Heart right ventricle (tissue), 16 donors: Measurements from ENCODE around the gene WARS2. TPM values are rescaled to one million over a fixed set of nuclear protein-coding genes. Genes with fewer than 3 reads are reported as not detected.

Experiments used
- ATAC-seq, 8 donors: fragments of 200-7000 bp; cut with Tn5 transposase; one replicate each; pipeline ENCODE4 v1.9.1; 2020; ENCODE audit warnings: mild to moderate bottlenecking in 8 of 8, moderate library complexity in 8 of 8, moderate number of reproducible peaks in 1 of 8
- DNase-seq, 2 donors: peaks; one replicate each; pipeline ENCODE4 v3.0.0-alpha.2; 2020
- H3K27ac ChIP-seq, 10 donors: fragments of 200-600 bp; sonication (generic) in 2 of 10; one replicate each; pipeline versions ENCODE4 v1.5.0 to v1.8.0; 2020 to 2022; ENCODE audit warnings: mild to moderate bottlenecking in 3 of 10
- H3K27me3 ChIP-seq, 7 donors: fragments of 200-600 bp; one replicate each; pipeline ENCODE4 v1.8.0; 2021 to 2022; ENCODE audit warnings: mild to moderate bottlenecking in 2 of 7
- H3K36me3 ChIP-seq, 9 donors: fragments of 200-600 bp; sonication (generic) in 1 of 9; one replicate each; pipeline versions ENCODE4 v1.5.0 to v1.8.0; 2020 to 2022; ENCODE audit warnings: mild to moderate bottlenecking in 2 of 9
- H3K4me1 ChIP-seq, 9 donors: fragments of 200-600 bp; sonication (generic) in 1 of 9; one replicate each; pipeline versions ENCODE4 v1.5.0 to v1.8.0; 2020 to 2022; ENCODE audit warnings: mild to moderate bottlenecking in 4 of 9
- H3K4me3 ChIP-seq, 10 donors: fragments of 200-600 bp; sonication (generic) in 2 of 10; one replicate each; pipeline versions ENCODE4 v1.5.0 to v1.8.0; 2020 to 2022; ENCODE audit warnings: mild to moderate bottlenecking in 7 of 10, moderate library complexity in 2 of 10
- H3K9me3 ChIP-seq, 11 donors: fragments of 200-600 bp in 10 of 11; sonication (generic) in 2 of 11; one replicate each; pipeline versions ENCODE4 v1.5.0 to v1.8.0; 2013 to 2022; ENCODE audit warnings: mild to moderate bottlenecking in 2 of 11, control low read depth in 1 of 11, moderate library complexity in 1 of 11
- WGBS, 2 donors: extraction: QIAGEN DNeasy Blood & Tissue Kit; methylation state at CpG; one replicate each; pipeline ENCODE4 v1.1.7; 2013; ENCODE audit warnings: inconsistent platforms in 1 of 2; 5-methylcytosine and 5-hydroxymethylcytosine counted together
- intact Hi-C, 10 donors: fragments of 100-400 bp; cut with DNase I; formaldehyde crosslinking; loops; one replicate each; pipeline versions ENCODE4 v1.11.1 to v1.14.2; 2022
- polyA plus RNA-seq, 2 donors: library from polyadenylated mRNA; stranded (reverse); fragments of 200-250 nt; gene quantifications; one replicate each; pipeline ENCODE4 v1.2.3, GENCODE V29; 2013
- total RNA-seq, 10 donors: library from RNA; stranded (reverse); fragmentation: NEBNext Ultra II Directional in 3 of 10; extraction: Animal tissue kit (Norgen Biotek cat#: 25700) in 3 of 10; gene quantifications; one replicate each; pipeline versions ENCODE4 v1.2.1 to v1.2.4, GENCODE V29; 2021 to 2023
- TF ChIP-seq, protein P1 (sequence below), 9 donors: fragments of 200-600 bp; sonication (generic) in 2 of 9; IDR thresholded peaks; one replicate each; pipeline versions ENCODE4 v1.5.0 to v1.8.0; 2021 to 2022; ENCODE audit warnings: antibody characterized with exemption in 9 of 9, mild to moderate bottlenecking in 5 of 9, moderate library complexity in 1 of 9
- donor health status: Arrhythmogenic right ventricular cardiomyopathy.
- donor health status: ischemic (EF 13 %, LVEDD 7.1; RV severe dilation, severe dysfunction).
- donor health status: healthy with polysubstance abuse.
- donor health status: DM: no; HTN: yes; CAD: no.
- donor health status: DM: no; HTN: no; CAD: no.
- donor health status: ischemic (EF 25% LVEDD 6.9; RV normal size, moderate dysfunction).
- donor health status: ischemic (EF 25% LVEDD 5.7; RV mildly dilated, moderate dysfunction).
- donor health status: healthy.
- donor health status: DM: yes; HTN: yes; CAD: no.
- donor health status: Ischemic cardiomyopathy.
- donor health status: ischemic (EF 35%, LVEDD 5.7; RV mildly dilated, moderate dysfunction).
- donor health status: nonischemic (EF 11% LVEDD 7.7; RV severe dilation, severe dysfunction).
- donor health status: DM: yes; HTN: yes; CAD: no.
- donor health status: PGD.
- donor health status: ischemic (EF 29% LVEDD 5.4; RV normal size, mild dysfunction).
- donor health status: nonischemic (EF 23%, LVEDD 6.1; RV moderate dilation, normal function).

The WARS2 gene
- total and polyA plus RNA-seq, 12 donors = 3.5 to 15.4 (median 11.3) TPM

- WGBS, 2 donors = 77 to 80% methylated on average over 7 of the region's 7 CpGs
- H3K9me3 ChIP-seq = no peaks in the 10 kb centered on the region
- ATAC-seq (peak in 2 of 8 donors; percentile 38 to 55), DNase-seq (no peak)
- TF ChIP-seq, protein P1, sequence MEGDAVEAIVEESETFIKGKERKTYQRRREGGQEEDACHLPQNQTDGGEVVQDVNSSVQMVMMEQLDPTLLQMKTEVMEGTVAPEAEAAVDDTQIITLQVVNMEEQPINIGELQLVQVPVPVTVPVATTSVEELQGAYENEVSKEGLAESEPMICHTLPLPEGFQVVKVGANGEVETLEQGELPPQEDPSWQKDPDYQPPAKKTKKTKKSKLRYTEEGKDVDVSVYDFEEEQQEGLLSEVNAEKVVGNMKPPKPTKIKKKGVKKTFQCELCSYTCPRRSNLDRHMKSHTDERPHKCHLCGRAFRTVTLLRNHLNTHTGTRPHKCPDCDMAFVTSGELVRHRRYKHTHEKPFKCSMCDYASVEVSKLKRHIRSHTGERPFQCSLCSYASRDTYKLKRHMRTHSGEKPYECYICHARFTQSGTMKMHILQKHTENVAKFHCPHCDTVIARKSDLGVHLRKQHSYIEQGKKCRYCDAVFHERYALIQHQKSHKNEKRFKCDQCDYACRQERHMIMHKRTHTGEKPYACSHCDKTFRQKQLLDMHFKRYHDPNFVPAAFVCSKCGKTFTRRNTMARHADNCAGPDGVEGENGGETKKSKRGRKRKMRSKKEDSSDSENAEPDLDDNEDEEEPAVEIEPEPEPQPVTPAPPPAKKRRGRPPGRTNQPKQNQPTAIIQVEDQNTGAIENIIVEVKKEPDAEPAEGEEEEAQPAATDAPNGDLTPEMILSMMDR (IDR thresholded peaks at IDR 0.05) = no peak
- peaks cover 0 to 11% (median 0%) of the 10 kb centered on the region in 9 donors for H3K4me1 ChIP-seq
- H3K27me3 ChIP-seq = no peaks in the 10 kb centered on the region
- intact Hi-C loops = no loop called here
- no peak overlapping the region for H3K4me3 ChIP-seq
- peak overlapping the region in 2 of 10 donors; percentile 5 to 27 for H3K27ac ChIP-seq
- H3K36me3 ChIP-seq = no peaks in the 10 kb centered on the region
These were observed 38.4 kb downstream of the WARS2 start for GRCh38 chr1:119102051-119102450.

GRCh38 chr1:119101563-119101962 is 38.9 kb downstream of the WARS2 start:
- Histone ChIP-seq H3K27ac (peak overlapping the region in 4 of 10 donors; percentile 10 to 48 (median 37)), H3K27me3 (no peaks in the 10 kb centered on the region), H3K4me1 (peaks cover 0 to 11% (median 0%) of the 10 kb centered on the region in 9 donors), H3K4me3 (no peak overlapping the region), H3K9me3 (no peaks in the 10 kb centered on the region), H3K36me3 (no peaks in the 10 kb centered on the region)
- TF ChIP-seq, protein P1 (IDR thresholded peaks at IDR 0.05) = no peak
- ATAC-seq (peak in 6 of 8 donors; percentile 67 to 94 (median 76)), DNase-seq (no peak)
- intact Hi-C loops = loop anchor here in 1 of 10 donors (2.0 kb wide), 1 partner anchor 63 kb away; no protein-coding TSS in a partner anchor
- 69 to 77% methylated on average over 1 of the region's 1 CpG for WGBS, 2 donors

DNA sequence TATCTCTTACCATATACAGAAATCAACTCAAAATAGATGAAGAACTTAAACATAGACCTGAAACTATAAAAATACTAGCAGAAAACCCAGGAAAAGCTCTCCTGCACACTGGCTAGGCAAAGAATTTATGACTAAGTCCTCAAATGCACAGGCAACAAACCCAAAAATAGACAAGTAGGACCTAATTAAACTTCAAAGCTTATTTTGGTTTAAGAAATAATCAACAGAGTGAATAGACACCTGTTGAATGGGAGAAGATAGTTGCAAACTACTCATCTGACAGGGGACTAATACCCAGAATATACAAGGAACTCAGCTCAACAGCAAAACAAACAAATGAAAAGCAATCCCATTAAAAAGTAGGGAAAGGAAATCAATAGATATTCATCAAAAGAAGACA is 40.7 kb downstream of the WARS2 start:
- TF ChIP-seq, protein P1 (IDR thresholded peaks at IDR 0.05) = no peak
- no peaks in the 10 kb centered on the region for H3K27me3 ChIP-seq
- H3K9me3 ChIP-seq = no peaks in the 10 kb centered on the region
- H3K27ac ChIP-seq = no peak overlapping the region
- H3K4me1 ChIP-seq = peaks cover 0 to 11% (median 0%) of the 10 kb centered on the region in 9 donors
- ATAC-seq = no peak
- DNase-seq = no peak
- intact Hi-C loops = loop anchor here in 1 of 10 donors (2.0 kb wide), 1 partner anchor 61 kb away; no protein-coding TSS in a partner anchor
- H3K4me3 ChIP-seq = no peak overlapping the region
- no peaks in the 10 kb centered on the region for H3K36me3 ChIP-seq

DNA sequence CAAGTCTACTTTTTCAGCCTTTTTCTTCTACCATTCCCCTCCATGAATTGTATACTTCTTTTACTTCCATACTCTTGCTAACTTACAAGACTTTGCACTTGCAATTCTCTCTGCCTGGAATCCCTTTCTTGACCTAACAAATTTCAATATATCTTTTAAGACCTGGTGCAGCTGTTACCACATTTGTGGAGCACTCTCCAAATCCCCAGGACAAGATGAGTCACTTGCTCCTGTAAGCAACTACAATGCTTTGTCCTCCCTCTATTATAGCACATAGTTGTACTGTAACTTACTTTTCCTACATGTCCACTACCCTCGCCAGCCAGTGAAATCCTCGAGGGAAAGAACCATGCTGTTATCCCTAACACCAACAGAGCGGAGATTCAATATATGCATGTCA is 43.1 kb downstream of the WARS2 start:
- Histone ChIP-seq H3K27ac (no peak overlapping the region), H3K4me1 (peaks cover 0 to 15% (median 6%) of the 10 kb centered on the region in 9 donors), H3K4me3 (no peak overlapping the region), H3K9me3 (no peaks in the 10 kb centered on the region), H3K36me3 (no peaks in the 10 kb centered on the region), H3K27me3 (no peaks in the 10 kb centered on the region)
- TF ChIP-seq, protein P1 (IDR thresholded peaks at IDR 0.05) = no peak
- no peak for ATAC-seq
- DNase-seq = no peak
- WGBS, 2 donors = 83 to 98% methylated on average over 3 of the region's 3 CpGs
- intact Hi-C loops = no loop called here
